ENCODE measurements around the gene TACC3.

The TACC3 gene

GRCh38 chr4:1746919-1747602 is 25.7 kb downstream of the TACC3 start:
- no peak for DNase-seq (ENCODE audit: low spot score)

GRCh38 chr4:1747603-1747967 is 26.3 kb downstream of the TACC3 start:
- no peak for DNase-seq (ENCODE audit: low spot score)

- DNase-seq (ENCODE audit: low spot score): peak; percentile 66
These were observed 27.2 kb downstream of the TACC3 start for GRCh38 chr4:1748465-1748995.

- no peak for DNase-seq (ENCODE audit: low spot score)
These were observed 28.0 kb downstream of the TACC3 start for GRCh38 chr4:1749370-1749769.

- DNase-seq (ENCODE audit: low spot score): no peak
These were observed 28.5 kb downstream of the TACC3 start for GRCh38 chr4:1749826-1750225.

GRCh38 chr4:1750381-1751154 is 29.2 kb downstream of the TACC3 start:
- no peak for DNase-seq (ENCODE audit: low spot score)

GRCh38 chr4:1751155-1751918 is 30.0 kb downstream of the TACC3 start:
- DNase-seq (ENCODE audit: low spot score): no peak

GRCh38 chr4:1751919-1752283 is 30.6 kb downstream of the TACC3 start:
- no peak for DNase-seq (ENCODE audit: low spot score)

- no peak for DNase-seq (ENCODE audit: low spot score)
These were observed 31.1 kb downstream of the TACC3 start for GRCh38 chr4:1752284-1753041.

- no peak for DNase-seq (ENCODE audit: low spot score)
These were observed 32.0 kb downstream of the TACC3 start for GRCh38 chr4:1753294-1753696.

GRCh38 chr4:1753697-1754311 is 32.5 kb downstream of the TACC3 start:
- DNase-seq (ENCODE audit: low spot score): no peak

- DNase-seq (ENCODE audit: low spot score): no peak
These were observed 33.0 kb downstream of the TACC3 start for GRCh38 chr4:1754336-1754735.

- DNase-seq (ENCODE audit: low spot score): no peak
These were observed 34.0 kb downstream of the TACC3 start for GRCh38 chr4:1755297-1755696.

GRCh38 chr4:1756079-1756478 is 34.8 kb downstream of the TACC3 start:
- no peak for DNase-seq (ENCODE audit: low spot score)

- DNase-seq (ENCODE audit: low spot score): no peak
These were observed 35.8 kb downstream of the TACC3 start for GRCh38 chr4:1756893-1757779.

- DNase-seq (ENCODE audit: low spot score): no peak
These were observed 36.5 kb downstream of the TACC3 start for GRCh38 chr4:1757836-1758235.

- DNase-seq (ENCODE audit: low spot score): no peak
These were observed 37.2 kb downstream of the TACC3 start for GRCh38 chr4:1758306-1759121.

- no peak for DNase-seq (ENCODE audit: low spot score)
These were observed 38.0 kb downstream of the TACC3 start for GRCh38 chr4:1759170-1759817.

GRCh38 chr4:1759818-1760223 is 38.5 kb downstream of the TACC3 start:
- no peak for DNase-seq (ENCODE audit: low spot score)
